ENCODE results near the gene PRICKLE2. TPM values are rescaled to one million over a fixed set of nuclear protein-coding genes. Genes with fewer than 3 reads are reported as not detected.

Gene PRICKLE2
- total RNA-seq, 1 experiment from 2014 or later: 3.2 TPM

GRCh38 chr3:64133987-64134386 lies 91.3 kb downstream of the PRICKLE2 start:
- Histone ChIP-seq H3K4me1 (ENCODE audit: insufficient read depth, low read length) (no peaks in the 10 kb centered on the region), H2BK15ac (ENCODE audit: low read depth, low read length) (no peak overlapping the region), H4K91ac (ENCODE audit: insufficient read length, low read depth, low read length) (no peak overlapping the region), H3K27ac (ENCODE audit: insufficient read length, low read depth, low read length) (no peak overlapping the region), H3K4ac (ENCODE audit: low read depth, low read length) (no peak overlapping the region), H2BK12ac (ENCODE audit: insufficient read length, low read depth, low read length) (no peak overlapping the region), H4K20me1 (ENCODE audit: control insufficient read depth, insufficient read depth, insufficient read length) (no peaks in the 10 kb centered on the region), H3K56ac (ENCODE audit: insufficient read length, low read depth, low read length) (no peak overlapping the region), H2AK5ac (ENCODE audit: insufficient read length, low read length) (no peak overlapping the region), H3K27me3 (ENCODE audit: insufficient read depth, low read length) (no peaks in the 10 kb centered on the region), H2BK120ac (ENCODE audit: low read depth, low read length, poor library complexity, severe bottlenecking) (no peak overlapping the region), H2BK20ac (ENCODE audit: low read depth, low read length, poor library complexity, severe bottlenecking) (no peak overlapping the region), H3K9me3 (ENCODE audit: control insufficient read depth, low read depth, low read length) (no peaks in the 10 kb centered on the region), H3K79me2 (ENCODE audit: insufficient read depth, low read length) (no peaks in the 10 kb centered on the region), H3K79me1 (ENCODE audit: insufficient read depth, low read depth, low read length, poor library complexity, severe bottlenecking) (no peaks in the 10 kb centered on the region), H3K14ac (ENCODE audit: insufficient read depth, low read length) (no peak overlapping the region), H4K5ac (ENCODE audit: insufficient read length, low read depth, low read length) (no peak overlapping the region), H3K23ac (ENCODE audit: insufficient read length, low read depth, low read length) (no peak overlapping the region), H3K9ac (ENCODE audit: extremely low read depth, insufficient read length, low read length) (no peak overlapping the region), H4K8ac (replicated peaks; ENCODE audit: insufficient read length, low read depth, low read length) (no peak overlapping the region), H3K4me2 (ENCODE audit: insufficient read depth, insufficient read length, low read length) (no peak overlapping the region), H3K18ac (ENCODE audit: insufficient read length, low read depth, low read length) (no peak overlapping the region), H3K23me2 (ENCODE audit: insufficient read length, low read depth, low read length, poor library complexity, severe bottlenecking) (no peaks in the 10 kb centered on the region), H2BK5ac (ENCODE audit: insufficient read length, low read length) (no peak overlapping the region), H3T11ph (ENCODE audit: low read length) (no peak overlapping the region), H2AFZ (ENCODE audit: low read length) (no peak overlapping the region)
- Mint-ChIP-seq H3K4me1 (peaks cover 10 to 12% of the 10 kb centered on the region in 2 experiments), H3K27me3 (ENCODE audit: low read depth) (no peaks in the 10 kb centered on the region), H3K9me3 (no peaks in the 10 kb centered on the region), H3K27ac (no peak overlapping the region; a peak in 1 of 7 replicates), H3K36me3 (ENCODE audit: insufficient read depth in 1 of 3, low read depth in 3 of 3) (no peaks in the 10 kb centered on the region), H3K4me3 (no peak overlapping the region)
- no peak for TF ChIP-seq CTCF (conservative IDR thresholded peaks at IDR 0.05)
- no peak for DNase-seq
- no CpG with 5 or more reads among the region's 6 CpGs for WGBS (ENCODE audit: extremely low coverage, insufficient read length, low lambda C conversion rate)
